ENCODE data around the gene SLC35A3.
"Not testable (repeated sequence)": the region's sequence is repeated elsewhere in the genome, so short reads cannot be mapped to it uniquely, and the experiment has no call there.

The SLC35A3 gene

DNA sequence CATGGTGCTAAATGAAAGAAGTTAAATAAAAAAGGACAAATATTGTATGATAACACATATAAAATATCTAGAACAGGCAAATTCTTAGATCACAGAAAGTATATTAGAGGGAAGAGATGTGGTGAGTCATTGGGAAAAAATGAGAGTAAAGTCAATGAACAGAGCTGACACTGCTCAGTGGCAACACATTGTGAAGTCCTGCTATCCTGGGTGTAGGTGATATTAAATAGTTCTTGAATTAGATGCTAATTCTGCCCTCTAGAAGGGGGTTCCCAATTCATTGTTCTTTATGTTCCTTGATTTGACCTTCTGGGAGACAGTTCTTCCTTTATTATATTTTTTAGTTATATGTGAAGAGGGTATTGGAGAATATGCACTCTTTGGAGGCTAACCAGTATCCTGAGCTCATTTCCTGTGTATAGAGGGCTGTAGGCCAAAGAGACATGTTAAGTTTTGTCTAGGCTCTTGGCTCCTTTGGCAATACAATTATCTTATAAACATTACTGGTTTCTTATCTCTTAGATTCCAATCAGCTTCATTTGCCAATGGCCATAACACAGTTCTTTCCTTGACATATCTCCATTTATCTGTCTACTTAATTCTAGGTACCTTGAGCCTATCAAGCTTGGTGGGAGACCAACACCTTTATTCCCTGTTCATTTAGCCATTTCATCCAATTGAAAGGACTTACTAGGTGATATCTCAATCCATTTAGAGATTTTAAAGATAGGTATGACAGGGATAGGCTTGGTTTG, 6.6 kb upstream of the SLC35A3 start:
- Mint-ChIP-seq H3K4me1 (ENCODE audit: low read depth) (peaks cover 6% of the 10 kb centered on the region), H3K9me3 (no peaks in the 10 kb centered on the region), H3K27me3 (no peaks in the 10 kb centered on the region), H3K27ac (no peak overlapping the region), H3K36me3 (ENCODE audit: low read depth) (no peaks in the 10 kb centered on the region), H3K4me3 (no peak overlapping the region)
- DNase-seq: no peak

DNA sequence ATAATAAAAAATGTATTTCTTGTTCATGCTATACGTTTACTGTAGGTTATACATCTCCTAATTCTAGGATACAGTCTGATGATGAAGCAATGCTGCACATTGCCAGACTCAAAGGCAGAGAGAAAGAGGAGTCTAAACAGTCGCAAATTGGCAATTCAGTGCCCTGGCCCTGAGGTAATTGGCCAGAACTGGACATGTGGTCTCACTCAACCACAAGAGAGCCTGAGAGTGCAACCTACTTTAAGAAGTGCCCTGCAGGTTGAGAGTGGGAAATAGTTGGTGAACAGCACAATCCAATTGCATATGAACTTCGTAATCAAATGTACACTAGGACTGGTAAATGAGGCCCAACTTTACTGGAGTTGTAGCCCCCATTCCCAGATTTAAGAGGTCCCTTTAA, 5.0 kb upstream of the SLC35A3 start:
- Mint-ChIP-seq H3K27ac (no peak overlapping the region), H3K9me3 (no peaks in the 10 kb centered on the region), H3K27me3 (no peaks in the 10 kb centered on the region), H3K36me3 (ENCODE audit: low read depth) (peaks cover 2% of the 10 kb centered on the region), H3K4me3 (no peak overlapping the region), H3K4me1 (ENCODE audit: low read depth) (peaks cover 18% of the 10 kb centered on the region)
- no peak for DNase-seq

DNA sequence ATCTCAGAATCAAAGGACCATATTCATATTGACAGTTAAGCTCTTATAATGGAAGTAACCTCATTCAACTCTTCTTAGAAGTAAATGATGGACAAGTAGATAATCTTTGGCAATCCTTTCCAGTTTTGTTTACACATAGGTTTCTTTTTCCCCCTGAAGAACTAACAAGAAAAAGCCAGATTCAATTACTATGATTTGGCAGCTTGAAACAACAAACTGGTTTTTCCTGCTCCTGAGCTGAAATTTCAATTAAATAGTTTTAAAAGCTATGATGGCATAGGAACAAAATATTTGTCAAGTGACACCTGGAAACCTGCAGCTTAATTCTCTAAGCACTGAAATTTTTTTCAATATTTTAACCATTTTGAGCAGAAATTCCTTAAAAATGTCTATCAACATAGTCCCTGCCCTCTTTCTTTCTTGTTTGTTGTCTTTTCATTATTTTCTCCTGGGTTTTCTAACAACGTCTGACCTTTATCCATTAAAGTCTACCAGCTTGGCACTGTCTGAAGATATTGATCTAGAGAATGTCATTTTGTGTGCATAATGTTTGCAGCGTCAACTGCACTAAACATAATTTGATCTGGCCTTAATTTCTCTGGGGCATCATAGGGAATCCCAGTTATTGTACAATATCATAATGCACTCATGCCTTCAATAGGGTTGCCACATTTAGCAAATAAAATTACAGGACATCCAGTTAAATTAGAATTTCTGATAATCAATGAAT, 4.0 kb upstream of the SLC35A3 start:
- H3K9me3 Mint-ChIP-seq: no peaks in the 10 kb centered on the region
- no peaks in the 10 kb centered on the region for H3K27me3 Mint-ChIP-seq
- no peak for DNase-seq
- peaks cover 23% of the 10 kb centered on the region for H3K4me1 Mint-ChIP-seq (ENCODE audit: low read depth)
- no peak overlapping the region for H3K27ac Mint-ChIP-seq
- no peak overlapping the region for H3K4me3 Mint-ChIP-seq
- peaks cover 10% of the 10 kb centered on the region for H3K36me3 Mint-ChIP-seq (ENCODE audit: low read depth)

DNA sequence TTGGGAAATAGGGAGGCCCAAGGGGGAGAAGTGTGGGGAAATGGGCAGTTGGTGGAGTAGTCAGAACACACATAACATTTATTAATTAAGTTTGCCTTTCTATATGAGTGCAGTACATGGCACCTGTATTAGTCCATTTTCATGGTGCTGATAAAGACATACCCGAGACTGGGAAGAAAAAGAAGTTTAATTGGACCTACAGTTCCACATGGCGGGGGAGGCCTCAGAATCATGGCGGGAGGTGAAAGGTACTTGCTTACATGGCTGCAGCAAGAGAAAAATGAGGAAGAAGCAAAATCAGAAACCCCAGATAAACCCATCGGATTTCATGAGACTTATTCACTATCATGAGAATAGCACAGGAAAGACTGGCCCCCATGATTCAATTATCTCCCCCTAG, 1.6 kb upstream of the SLC35A3 start:
- DNase-seq: no peak
- Mint-ChIP-seq H3K36me3 (ENCODE audit: low read depth) (peaks cover 21% of the 10 kb centered on the region), H3K9me3 (no peaks in the 10 kb centered on the region), H3K4me3 (no peak overlapping the region), H3K27ac (no peak overlapping the region), H3K4me1 (ENCODE audit: low read depth) (peaks cover 32% of the 10 kb centered on the region), H3K27me3 (no peaks in the 10 kb centered on the region)

DNA sequence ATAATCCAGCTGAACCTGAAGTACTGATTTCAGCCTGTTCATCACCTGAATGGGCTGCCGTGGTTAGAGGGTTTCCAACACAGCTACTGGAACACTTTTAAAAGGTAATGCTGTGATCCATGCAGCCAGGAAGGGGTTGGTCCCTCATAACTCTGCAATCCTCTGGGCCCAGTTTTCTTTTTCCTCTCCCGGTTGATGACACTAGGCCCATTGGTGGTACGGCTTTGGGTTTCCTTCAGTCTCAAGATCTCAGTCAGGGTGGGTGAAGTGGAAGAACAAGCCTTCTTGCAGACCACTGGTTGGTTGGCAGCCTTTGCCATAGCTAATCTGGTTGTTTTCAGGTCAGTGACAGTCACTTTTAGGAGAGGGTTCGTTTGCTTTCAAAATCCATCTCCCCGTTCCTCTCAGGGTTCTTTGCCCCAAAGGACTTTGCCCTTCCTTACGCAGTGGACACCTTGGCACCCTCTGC, 502 bp upstream of the SLC35A3 start:
- DNase-seq: no peak
- peak overlapping the region; percentile 89 for H3K27ac Mint-ChIP-seq
- H3K4me1 Mint-ChIP-seq (ENCODE audit: low read depth): peaks cover 34% of the 10 kb centered on the region
- H3K36me3 Mint-ChIP-seq (ENCODE audit: low read depth): peaks cover 21% of the 10 kb centered on the region
- no peaks in the 10 kb centered on the region for H3K9me3 Mint-ChIP-seq
- peak overlapping the region; percentile 100 for H3K4me3 Mint-ChIP-seq
- no peaks in the 10 kb centered on the region for H3K27me3 Mint-ChIP-seq

DNA sequence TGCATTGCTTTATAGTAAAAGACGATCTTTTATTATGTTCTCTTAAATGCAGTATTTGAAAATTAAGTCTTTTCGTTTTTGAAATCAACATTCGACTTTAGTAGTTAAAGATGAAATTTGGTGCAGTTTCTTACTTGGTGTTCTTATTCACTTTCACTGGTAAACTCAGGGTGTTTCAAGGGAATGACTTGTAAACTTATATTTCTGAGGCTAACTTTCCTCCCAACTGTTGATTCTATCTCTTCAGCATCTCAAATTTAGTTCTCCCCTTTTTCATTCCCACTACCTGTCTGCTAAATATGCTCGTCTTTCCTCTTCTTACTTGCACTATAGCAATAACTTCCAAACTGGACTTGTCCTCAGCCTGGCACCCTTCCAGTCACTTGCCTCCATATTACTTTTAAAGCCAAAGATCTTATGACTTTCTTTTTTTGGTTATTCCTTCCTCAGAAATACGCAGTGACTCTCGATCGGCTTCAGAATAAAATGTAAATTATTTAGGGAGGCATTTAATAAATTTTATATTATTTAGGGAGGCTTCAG, 988 bp downstream of the SLC35A3 start:
- no peak for DNase-seq
- Mint-ChIP-seq H3K4me3 (peak overlapping the region; percentile 100), H3K4me1 (ENCODE audit: low read depth) (peaks cover 36% of the 10 kb centered on the region), H3K36me3 (ENCODE audit: low read depth) (peaks cover 36% of the 10 kb centered on the region), H3K9me3 (no peaks in the 10 kb centered on the region), H3K27ac (peak overlapping the region; percentile 97), H3K27me3 (no peaks in the 10 kb centered on the region)

DNA sequence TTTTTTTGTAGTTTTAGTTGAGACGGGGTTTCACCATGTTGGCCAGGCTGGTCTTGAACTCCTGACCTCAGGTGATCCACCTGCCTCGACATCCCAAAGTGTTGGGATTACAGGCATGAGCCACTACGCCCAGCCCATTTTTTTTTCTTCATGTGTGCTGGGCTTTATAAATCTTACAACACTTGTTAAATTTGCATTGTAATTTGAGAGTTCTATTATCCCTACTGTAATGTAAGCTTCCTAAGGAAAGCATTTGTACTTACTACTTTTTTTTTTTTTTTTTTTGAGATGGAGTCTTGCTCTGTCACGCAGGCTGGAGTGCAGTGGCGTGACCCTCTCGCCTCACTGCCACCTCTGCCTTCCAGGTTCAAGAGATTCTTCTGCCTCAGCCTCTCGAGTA, 2.3 kb downstream of the SLC35A3 start:
- H3K4me3 Mint-ChIP-seq: peak overlapping the region; percentile 100

DNA sequence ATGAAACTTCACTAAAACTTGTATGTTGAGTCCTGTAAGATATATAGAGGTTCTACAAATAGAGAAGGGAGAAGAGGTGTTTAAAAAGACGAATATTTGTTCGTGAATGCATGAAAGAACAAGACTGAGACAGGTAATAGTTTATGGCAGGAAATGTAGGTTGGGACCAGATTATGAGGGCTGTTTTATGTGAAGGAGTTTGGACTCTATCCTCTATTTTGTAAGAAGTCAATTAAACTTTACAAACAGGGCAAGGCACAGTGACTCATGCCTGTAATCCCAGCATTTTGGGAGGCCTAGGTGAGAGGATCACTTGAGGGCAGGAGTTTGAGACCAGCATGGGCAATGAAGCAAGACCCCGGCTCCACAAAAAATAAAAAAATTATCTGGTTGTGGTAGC, 5.7 kb downstream of the SLC35A3 start:
- Mint-ChIP-seq H3K36me3 (ENCODE audit: low read depth) (peaks cover 46% of the 10 kb centered on the region), H3K9me3 (no peaks in the 10 kb centered on the region), H3K4me3 (no peak overlapping the region), H3K27me3 (no peaks in the 10 kb centered on the region), H3K27ac (no peak overlapping the region), H3K4me1 (ENCODE audit: low read depth) (peaks cover 29% of the 10 kb centered on the region)
- DNase-seq: no peak

More for the DNA sequence above, 2.3 kb downstream of the SLC35A3 start:
- H3K27me3 Mint-ChIP-seq, H3K9me3 Mint-ChIP-seq, H3K27ac Mint-ChIP-seq, DNase-seq: not testable (repeated sequence)
- Mint-ChIP-seq H3K36me3 (ENCODE audit: low read depth) (peaks cover 43% of the 10 kb centered on the region), H3K4me1 (ENCODE audit: low read depth) (peaks cover 36% of the 10 kb centered on the region)

DNA sequence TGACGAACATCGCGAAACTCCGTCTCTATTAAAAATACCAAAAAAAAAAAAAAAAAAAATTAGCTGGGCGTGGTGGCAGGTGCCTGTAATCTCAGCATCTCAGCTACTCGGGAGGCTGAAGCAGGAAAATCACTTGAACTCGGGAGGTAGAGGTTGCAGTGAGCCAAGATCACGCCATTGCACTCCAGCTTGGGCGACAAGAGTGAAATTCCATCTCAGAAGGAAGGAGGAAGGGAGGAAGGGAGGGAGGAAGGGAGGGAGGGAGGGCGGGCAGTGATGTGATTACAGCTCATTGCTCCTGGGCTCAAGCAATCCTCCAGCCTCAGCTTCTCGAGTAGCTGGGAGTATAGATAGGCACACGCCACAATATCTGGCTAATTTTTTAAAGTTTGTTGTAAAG, 7.5 kb downstream of the SLC35A3 start:
- not testable (repeated sequence) for H3K9me3 Mint-ChIP-seq, H3K27ac Mint-ChIP-seq, H3K27me3 Mint-ChIP-seq, DNase-seq, H3K4me3 Mint-ChIP-seq
- peaks cover 21% of the 10 kb centered on the region for H3K4me1 Mint-ChIP-seq (ENCODE audit: low read depth)
- peaks cover 43% of the 10 kb centered on the region for H3K36me3 Mint-ChIP-seq (ENCODE audit: low read depth)

DNA sequence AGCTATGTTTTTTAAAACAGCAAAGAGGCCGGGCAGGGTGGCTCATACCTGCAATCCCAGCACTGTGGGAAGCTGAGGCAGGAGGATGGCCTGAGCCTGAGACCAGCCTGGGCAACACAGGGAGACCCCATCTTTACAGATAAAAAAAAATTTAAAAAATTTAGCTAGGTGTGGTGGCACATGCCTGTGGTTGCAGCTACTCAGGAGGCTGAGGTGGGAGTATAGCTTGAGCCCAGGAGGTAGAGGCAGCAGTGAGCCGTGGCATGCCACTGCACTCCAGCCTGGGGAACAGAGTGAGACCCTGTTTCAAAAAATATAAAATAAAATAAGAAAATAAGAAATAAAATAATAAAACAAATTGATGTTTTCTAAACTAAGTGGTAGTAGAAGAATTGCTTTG, 8.4 kb downstream of the SLC35A3 start:
- Mint-ChIP-seq H3K9me3 (no peaks in the 10 kb centered on the region), H3K27me3 (no peaks in the 10 kb centered on the region), H3K36me3 (ENCODE audit: low read depth) (peaks cover 40% of the 10 kb centered on the region), H3K27ac (no peak overlapping the region), H3K4me1 (ENCODE audit: low read depth) (peaks cover 16% of the 10 kb centered on the region), H3K4me3 (no peak overlapping the region)
- DNase-seq: no peak

DNA sequence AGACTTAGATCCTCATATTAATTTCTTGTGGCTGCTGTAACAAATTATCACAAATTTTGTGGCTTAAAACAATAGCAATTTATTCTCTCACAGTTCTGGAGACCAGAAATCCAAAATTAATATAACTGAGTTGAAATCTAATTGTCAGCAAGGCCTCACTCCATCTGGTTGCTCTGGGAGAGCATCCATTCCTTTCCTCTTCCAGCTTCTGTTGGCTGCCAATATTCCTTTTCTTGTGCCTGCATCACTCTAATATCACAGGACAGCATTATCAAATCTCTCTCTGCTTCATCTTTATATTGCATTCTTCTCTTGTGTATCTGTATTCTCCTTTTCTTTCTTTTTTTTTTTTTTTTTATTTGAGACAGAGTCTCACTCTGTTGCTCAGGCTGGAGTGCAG, 9.3 kb downstream of the SLC35A3 start:
- DNase-seq: no peak
- Mint-ChIP-seq H3K27ac (no peak overlapping the region), H3K36me3 (ENCODE audit: low read depth) (peaks cover 41% of the 10 kb centered on the region), H3K4me1 (ENCODE audit: low read depth) (peaks cover 14% of the 10 kb centered on the region), H3K27me3 (no peaks in the 10 kb centered on the region), H3K4me3 (no peak overlapping the region), H3K9me3 (no peaks in the 10 kb centered on the region)

DNA sequence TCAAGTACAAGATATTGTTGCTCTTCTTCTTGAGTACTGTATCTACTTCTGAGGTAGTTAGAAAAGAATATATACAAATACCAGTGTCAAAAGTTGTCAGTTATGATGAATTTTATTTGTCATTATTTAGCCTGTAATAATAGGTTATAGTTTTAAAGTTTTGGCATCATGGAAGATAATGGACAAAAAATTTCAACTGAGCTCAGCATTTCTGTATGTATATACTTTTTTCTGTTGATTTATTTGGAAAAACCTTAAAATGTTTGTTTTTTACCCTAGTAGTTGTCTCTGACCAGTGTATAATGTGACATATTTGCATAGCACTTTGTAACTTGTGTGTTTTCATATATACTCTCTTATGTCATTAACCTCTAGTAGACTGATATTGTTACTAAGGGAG, 11.1 kb downstream of the SLC35A3 start:
- no peak overlapping the region for H3K27ac Mint-ChIP-seq
- H3K36me3 Mint-ChIP-seq (ENCODE audit: low read depth): peaks cover 41% of the 10 kb centered on the region
- H3K4me3 Mint-ChIP-seq: no peak overlapping the region
- DNase-seq: no peak
- no peaks in the 10 kb centered on the region for H3K27me3 Mint-ChIP-seq
- peaks cover 9% of the 10 kb centered on the region for H3K9me3 Mint-ChIP-seq
- peaks cover 22% of the 10 kb centered on the region for H3K4me1 Mint-ChIP-seq (ENCODE audit: low read depth)

DNA sequence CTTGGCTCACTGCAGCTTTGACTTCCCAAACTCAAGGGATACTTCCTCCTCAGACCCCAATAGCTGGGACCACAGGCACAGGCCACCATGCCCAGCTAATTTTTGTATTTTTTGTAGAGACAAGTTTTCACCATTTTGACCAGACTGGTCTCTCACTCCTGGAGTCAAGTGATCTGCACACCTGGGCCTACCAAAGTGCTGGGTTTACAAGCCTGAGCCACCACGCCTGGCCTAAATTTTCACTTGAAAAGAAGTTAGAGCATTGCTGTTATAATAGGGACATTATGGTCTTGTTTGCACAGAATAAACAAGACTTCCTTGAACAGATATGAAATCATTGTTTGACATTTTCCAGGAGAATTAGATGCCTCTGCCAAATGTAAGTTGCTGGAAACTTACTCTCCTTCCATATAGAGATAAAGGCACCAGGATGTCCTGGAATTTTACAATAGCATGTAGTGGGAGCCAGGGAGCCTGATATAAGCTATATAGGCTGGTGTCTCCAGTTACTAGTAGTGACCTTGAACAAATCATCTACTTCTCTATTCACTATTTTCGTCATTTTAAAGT, 16.9 kb downstream of the SLC35A3 start:
- H3K27ac Mint-ChIP-seq: no peak overlapping the region
- peaks cover 40% of the 10 kb centered on the region for H3K36me3 Mint-ChIP-seq (ENCODE audit: low read depth)
- DNase-seq: no peak
- H3K4me3 Mint-ChIP-seq: no peak overlapping the region
- H3K9me3 Mint-ChIP-seq: peaks cover 14% of the 10 kb centered on the region
- H3K4me1 Mint-ChIP-seq (ENCODE audit: low read depth): peaks cover 11% of the 10 kb centered on the region
- no peaks in the 10 kb centered on the region for H3K27me3 Mint-ChIP-seq

DNA sequence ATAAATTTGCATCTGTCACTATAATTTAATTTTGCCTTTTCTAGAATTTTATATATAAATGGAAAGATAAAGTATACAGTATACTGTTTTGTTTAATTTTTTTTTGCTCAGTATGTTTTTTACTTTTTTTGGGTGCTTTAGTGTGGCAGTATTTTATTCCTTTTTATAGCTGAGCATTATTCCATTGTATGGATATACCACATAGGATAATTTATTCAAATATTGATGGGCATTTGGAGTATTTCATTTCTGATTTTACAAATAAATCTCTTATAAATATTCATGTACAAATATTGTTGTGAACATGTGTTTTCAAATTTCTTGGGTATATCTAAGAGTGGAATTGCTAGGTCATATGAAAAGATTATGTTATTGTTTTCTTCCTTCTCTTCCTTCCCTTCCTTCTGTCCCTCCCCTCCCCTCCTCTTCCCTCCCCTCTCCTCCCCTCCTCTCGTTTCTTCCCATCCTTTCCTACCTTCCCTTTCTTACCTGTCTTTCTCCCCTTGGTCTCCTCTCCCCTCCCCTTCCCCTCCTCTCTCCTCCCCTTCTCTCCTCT, 18.5 kb downstream of the SLC35A3 start:
- H3K4me3 Mint-ChIP-seq: no peak overlapping the region
- DNase-seq: no peak
- peaks cover 16% of the 10 kb centered on the region for H3K9me3 Mint-ChIP-seq
- no peaks in the 10 kb centered on the region for H3K27me3 Mint-ChIP-seq
- H3K36me3 Mint-ChIP-seq (ENCODE audit: low read depth): peaks cover 51% of the 10 kb centered on the region
- no peak overlapping the region for H3K27ac Mint-ChIP-seq
- peaks cover 18% of the 10 kb centered on the region for H3K4me1 Mint-ChIP-seq (ENCODE audit: low read depth)

Measured in activated T-cell treated with anti-CD3 and anti-CD28 coated beads, Interleukin-2, amount 50 U/mL, for 24 hours (primary cell).